Caki2 (cell line): ENCODE measurements around the gene EPN3. TPM values are rescaled to one million over a fixed set of nuclear protein-coding genes. Genes with fewer than 3 reads are reported as not detected.

ENCODE experiments used
- DNase-seq: peaks from one replicate; pipeline ENCODE4 v3.0.0-alpha.2; 2015; ENCODE audit warnings: low read depth
- in situ Hi-C: cut with HindIII; loops from 2 replicates; pipeline ENCODE4 v1.10.0; 2016; ENCODE audit warnings: low sequenced_read_pairs, low pct_unique_long_range_greater_than_20kb, mixed read lengths
- total RNA-seq: library from RNA; depleted of rRNA; stranded (reverse); fragments of >200 nt; shearing (Covaris generic); gene quantifications from 2 replicates; pipeline ENCODE4 v1.2.3, GENCODE V29; 2014; ENCODE audit warnings: low replicate concordance

EPN3 gene
- total RNA-seq, 1 experiment from 2014 or later, result 0.07 TPM

- in situ Hi-C loops, result no loop called here
- DNase-seq, result peak; percentile 64
Measured at GRCh38 chr17:50507871-50508572, 24.5 kb upstream of the EPN3 start, which contains the start of gene MYCBPAP. Gene MYCBPAP, plus strand, starts transcription at chr17:50508439. Its CDS starts 236 bp downstream, at chr17:50508675.

DNA sequence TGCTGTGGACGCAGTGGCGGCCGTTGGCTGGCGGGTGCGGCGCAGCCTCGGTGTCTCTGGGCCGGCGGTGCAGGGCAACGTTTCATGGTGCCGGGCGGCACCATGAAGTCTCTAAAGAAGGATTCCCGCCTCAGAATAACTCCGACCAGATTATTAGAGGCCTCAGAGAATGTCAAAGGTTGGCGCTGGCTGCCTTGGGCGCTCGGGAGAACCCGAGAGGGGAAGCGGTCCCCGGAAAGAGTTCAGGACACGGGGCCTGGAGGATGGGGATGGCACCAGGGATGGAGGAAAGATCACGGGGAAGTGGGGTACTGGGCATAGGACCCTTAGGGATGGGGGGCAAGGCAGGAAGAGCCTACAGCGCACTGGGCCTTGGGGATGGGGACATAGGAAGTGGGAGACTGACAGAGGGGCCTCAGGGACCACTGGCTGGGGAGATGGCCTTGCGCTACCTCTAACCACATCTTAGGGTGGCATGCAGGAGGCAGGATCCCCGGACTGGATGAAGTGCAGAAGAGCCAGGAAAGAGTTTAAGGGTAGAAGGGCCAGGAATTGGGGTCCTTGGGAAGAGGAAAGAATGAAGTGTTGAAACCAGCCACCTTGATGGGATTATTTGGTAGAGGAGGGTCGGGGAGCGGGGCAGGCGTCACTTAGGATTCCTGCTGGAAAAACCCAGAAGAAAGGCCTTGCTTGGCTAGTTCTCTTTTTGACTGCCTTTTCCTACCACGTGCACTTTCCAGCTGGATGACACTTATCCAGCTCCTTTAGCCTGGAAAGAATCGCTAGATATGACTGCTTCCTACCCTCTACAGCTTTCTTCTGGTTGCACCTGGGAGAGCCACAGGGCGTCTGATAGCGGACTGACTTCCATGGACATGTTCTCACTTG is 23.7 kb upstream of the EPN3 start:
- in situ Hi-C loops, result no loop called here
- no peak for DNase-seq

GRCh38 chr17:50511058-50511457 is 21.5 kb upstream of the EPN3 start:
- peak; percentile 21 for DNase-seq
- in situ Hi-C loops, result no loop called here

GRCh38 chr17:50513495-50513894 is 19.0 kb upstream of the EPN3 start:
- no peak for DNase-seq
- in situ Hi-C loops, result no loop called here

- DNase-seq, result no peak
- in situ Hi-C loops, result no loop called here
Measured at GRCh38 chr17:50514388-50514787, 18.1 kb upstream of the EPN3 start.

DNA sequence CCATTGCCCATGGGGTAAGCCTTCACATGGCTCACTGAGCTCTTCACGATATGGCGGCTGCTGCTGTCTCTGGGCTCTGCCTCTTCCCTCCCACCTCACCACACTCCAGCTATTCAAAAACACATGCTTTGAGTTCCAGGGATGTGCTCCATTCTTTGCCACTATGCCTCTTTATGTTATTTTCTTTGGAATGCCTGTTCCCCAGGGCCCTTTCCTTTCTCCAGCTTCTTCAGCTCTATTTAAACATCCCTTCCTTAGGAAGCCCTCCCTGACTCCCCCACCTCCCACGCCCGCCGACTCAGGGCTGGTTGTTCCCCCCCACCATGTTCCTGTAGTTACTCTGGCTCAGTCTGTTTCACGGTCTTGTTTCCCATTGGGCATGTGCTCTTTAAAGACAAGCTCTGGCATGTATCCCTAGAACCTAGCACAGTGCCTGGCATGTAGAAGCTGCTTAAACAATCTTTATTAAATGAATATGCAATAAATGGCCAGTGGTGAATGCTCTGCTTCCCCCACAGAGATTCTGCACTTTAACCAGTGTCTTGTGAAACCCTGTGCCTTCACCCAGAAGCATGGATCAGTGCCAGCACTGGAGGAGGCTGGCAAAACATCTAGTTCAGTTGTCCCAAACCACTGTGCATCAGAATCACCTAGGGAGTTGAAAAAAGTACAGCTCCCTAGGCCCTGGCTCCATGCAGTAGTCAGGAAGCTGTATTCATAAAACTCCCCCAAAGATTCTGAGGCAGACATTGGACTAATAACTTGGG is 17.4 kb upstream of the EPN3 start:
- DNase-seq, result no peak
- in situ Hi-C loops, result no loop called here

DNA sequence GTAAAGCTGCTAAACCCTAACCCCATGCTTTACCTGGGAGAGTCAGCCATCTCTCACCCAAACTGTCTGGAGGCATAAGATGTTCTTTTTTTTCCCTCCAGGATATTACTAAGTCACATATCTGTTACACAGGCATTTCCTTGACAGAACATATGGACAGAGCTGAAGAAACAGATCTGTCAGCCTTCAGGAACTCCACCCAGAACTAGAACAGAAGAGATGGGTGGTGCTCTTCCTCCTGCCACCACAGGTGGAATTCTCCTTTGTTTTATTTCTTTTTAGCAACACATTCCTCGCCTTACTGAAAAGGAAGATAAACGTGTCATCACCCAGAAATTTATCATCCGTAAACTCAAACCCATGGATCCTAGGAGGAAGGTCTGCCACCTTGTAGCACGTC is 15.5 kb upstream of the EPN3 start:
- in situ Hi-C loops, result no loop called here
- DNase-seq, result no peak

DNA sequence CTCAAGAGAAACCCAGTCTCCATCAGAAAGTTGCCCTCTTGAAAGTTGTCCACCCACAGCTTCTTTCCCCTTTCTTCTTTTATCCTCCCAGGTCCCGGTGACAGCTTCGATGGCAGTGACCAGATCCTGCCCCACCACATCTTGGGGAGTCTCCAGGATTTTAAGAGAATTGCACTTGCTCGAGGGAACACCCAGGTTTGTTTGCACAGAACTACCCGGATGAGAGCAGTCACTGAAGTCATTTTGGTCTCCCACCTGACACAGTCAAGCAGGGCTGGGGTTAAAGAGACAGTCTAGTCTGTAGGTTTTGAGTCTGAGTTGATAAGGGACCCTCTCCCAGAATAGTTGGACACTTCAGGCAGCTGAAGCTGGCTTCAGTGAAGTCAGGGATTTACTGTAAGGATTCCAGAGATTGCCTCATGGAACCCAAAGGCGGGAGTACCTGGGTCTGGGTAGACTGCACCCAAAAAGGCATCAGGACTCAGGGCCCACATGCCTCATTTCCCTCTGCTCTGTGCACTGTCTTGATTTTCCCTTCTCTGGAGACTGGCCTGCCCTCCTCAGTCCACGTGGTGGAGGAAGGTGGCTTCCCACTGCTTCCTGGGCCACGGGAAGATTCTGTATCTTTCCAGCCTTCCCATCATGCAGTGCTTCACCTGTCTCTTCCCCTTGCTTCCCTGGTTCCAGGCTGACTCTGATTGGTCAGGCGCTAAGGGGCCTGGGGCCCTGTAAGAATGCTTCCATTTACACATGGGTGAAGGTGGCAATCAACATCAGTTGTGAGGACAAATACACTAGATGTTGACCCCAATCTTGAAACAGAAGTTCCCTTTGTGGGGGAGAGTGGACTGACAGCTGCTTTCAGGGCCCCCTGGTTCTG is 14.8 kb upstream of the EPN3 start:
- DNase-seq, result no peak
- in situ Hi-C loops, result no loop called here

GRCh38 chr17:50518384-50519023 is 14.0 kb upstream of the EPN3 start:
- DNase-seq, result no peak
- in situ Hi-C loops, result no loop called here

DNA sequence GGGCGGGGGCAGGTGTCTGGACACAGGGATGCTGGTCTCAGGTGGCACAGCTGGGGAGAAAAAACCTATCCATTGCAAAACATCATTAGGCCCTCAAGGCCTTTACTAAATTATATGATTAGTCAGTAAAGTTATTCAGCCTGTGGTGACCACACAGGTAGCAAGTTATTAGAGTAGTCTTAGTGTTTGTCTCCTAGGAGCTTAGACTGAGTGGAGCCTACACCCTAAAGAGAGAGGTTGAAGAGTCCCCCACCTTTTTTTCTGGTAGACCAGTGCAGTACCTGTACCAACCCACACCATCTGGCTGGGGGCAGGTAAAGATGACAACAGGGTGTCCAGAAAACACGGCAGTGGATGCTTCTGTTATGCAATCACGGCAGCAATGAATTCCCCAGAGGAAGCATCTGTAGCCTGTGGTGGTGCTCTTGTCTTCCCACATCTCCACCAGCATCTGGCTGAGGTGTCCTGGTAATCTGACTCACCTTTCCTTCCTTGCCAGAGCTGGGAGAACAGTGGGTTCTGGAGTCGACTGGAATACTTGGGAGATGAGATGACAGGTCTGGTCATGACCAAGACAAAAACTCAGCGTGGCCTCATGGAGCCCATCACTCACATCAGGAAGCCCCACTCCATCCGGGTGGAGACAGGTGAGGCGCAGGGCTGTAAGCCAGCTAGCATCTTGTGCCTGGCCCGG is 13.2 kb upstream of the EPN3 start:
- in situ Hi-C loops, result no loop called here
- DNase-seq, result no peak

GRCh38 chr17:50520483-50520882 is 12.1 kb upstream of the EPN3 start:
- no peak for DNase-seq
- in situ Hi-C loops, result no loop called here

- in situ Hi-C loops, result no loop called here
- DNase-seq, result no peak
Measured at GRCh38 chr17:50521514-50521913, 11.0 kb upstream of the EPN3 start.

DNA sequence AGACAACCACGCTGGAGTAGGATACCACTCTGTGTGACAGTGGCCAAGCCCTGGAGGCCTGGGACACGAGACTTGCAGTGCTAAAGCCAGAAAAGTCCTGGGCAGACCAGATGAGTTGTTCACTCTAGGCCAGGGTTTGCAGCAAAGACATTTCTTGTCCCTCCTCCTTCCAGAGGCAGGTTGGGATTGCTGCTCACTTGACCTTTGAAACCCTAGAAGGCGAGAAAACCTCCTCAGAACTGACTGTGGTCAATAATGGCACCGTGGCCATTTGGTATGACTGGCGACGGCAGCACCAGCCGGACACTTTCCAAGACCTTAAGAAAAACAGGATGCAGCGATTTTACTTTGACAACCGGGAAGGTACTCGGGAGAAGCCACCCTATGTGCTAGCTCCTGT is 9.8 kb upstream of the EPN3 start:
- in situ Hi-C loops, result no loop called here
- DNase-seq, result no peak

DNA sequence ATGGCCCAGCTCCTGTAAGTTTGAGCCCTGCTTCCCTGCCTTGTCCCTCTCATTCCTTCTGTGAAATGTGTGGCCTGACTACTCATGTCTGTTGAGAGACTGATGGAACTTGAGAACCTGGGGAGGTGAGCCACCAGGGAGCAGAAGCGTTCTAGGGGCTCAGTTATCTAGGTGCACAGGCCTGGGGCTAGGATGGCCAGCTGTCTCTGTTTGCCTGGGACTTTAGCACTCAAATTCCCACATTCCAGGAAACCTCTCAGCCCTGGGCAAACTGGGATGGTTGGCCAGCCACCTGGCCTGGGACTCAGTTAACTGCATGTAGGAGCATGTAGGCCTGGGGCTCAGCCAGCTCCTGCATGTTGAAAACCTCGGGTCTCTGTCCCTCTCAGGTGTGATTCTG is 9.3 kb upstream of the EPN3 start:
- in situ Hi-C loops, result no loop called here
- no peak for DNase-seq

DNA sequence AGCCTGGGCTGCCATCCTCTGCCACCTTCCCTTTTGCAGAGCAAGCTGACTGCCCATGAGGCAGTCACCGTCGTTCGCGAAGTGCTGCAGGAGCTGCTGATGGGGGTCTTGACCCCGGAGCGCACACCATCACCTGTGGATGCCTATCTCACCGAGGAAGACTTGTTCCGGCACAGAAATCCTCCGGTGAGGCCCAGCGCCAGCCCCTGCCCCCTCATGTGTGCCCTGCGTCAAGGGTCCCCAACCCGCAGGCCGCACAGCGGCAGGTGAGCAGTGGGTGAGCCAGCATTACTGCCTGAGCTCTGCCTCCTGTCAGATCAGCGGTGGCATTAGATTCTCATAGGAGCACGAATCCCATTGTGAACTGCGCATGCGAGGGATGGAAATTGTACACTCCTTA is 7.7 kb upstream of the EPN3 start:
- no peak for DNase-seq
- in situ Hi-C loops, result no loop called here

- in situ Hi-C loops, result no loop called here
- DNase-seq, result no peak
Measured at GRCh38 chr17:50527155-50527762, 5.3 kb upstream of the EPN3 start.
